Heart right ventricle (tissue), 16 donors: Measurements from ENCODE around the gene CD99L2. TPM values are rescaled to one million over a fixed set of nuclear protein-coding genes. Genes with fewer than 3 reads are reported as not detected.
"Not testable (repeated sequence)": the region's sequence is repeated elsewhere in the genome, so short reads cannot be mapped to it uniquely, and the experiment has no call there.

Experiments used
- ATAC-seq, 8 donors: fragments of 200-7000 bp; cut with Tn5 transposase; one replicate each; pipeline ENCODE4 v1.9.1; 2020; ENCODE audit warnings: mild to moderate bottlenecking in 8 of 8, moderate library complexity in 8 of 8, moderate number of reproducible peaks in 1 of 8
- DNase-seq, 2 donors: peaks; one replicate each; pipeline ENCODE4 v3.0.0-alpha.2; 2020
- H3K27ac ChIP-seq, 10 donors: fragments of 200-600 bp; sonication (generic) in 2 of 10; one replicate each; pipeline versions ENCODE4 v1.5.0 to v1.8.0; 2020 to 2022; ENCODE audit warnings: mild to moderate bottlenecking in 3 of 10
- H3K27me3 ChIP-seq, 7 donors: fragments of 200-600 bp; one replicate each; pipeline ENCODE4 v1.8.0; 2021 to 2022; ENCODE audit warnings: mild to moderate bottlenecking in 2 of 7
- H3K36me3 ChIP-seq, 9 donors: fragments of 200-600 bp; sonication (generic) in 1 of 9; one replicate each; pipeline versions ENCODE4 v1.5.0 to v1.8.0; 2020 to 2022; ENCODE audit warnings: mild to moderate bottlenecking in 2 of 9
- H3K4me1 ChIP-seq, 9 donors: fragments of 200-600 bp; sonication (generic) in 1 of 9; one replicate each; pipeline versions ENCODE4 v1.5.0 to v1.8.0; 2020 to 2022; ENCODE audit warnings: mild to moderate bottlenecking in 4 of 9
- H3K4me3 ChIP-seq, 10 donors: fragments of 200-600 bp; sonication (generic) in 2 of 10; one replicate each; pipeline versions ENCODE4 v1.5.0 to v1.8.0; 2020 to 2022; ENCODE audit warnings: mild to moderate bottlenecking in 7 of 10, moderate library complexity in 2 of 10
- H3K9me3 ChIP-seq, 11 donors: fragments of 200-600 bp in 10 of 11; sonication (generic) in 2 of 11; one replicate each; pipeline versions ENCODE4 v1.5.0 to v1.8.0; 2013 to 2022; ENCODE audit warnings: mild to moderate bottlenecking in 2 of 11, control low read depth in 1 of 11, moderate library complexity in 1 of 11
- WGBS, 2 donors: extraction: QIAGEN DNeasy Blood & Tissue Kit; methylation state at CpG; one replicate each; pipeline ENCODE4 v1.1.7; 2013; ENCODE audit warnings: inconsistent platforms in 1 of 2; 5-methylcytosine and 5-hydroxymethylcytosine counted together
- intact Hi-C, 10 donors: fragments of 100-400 bp; cut with DNase I; formaldehyde crosslinking; loops; one replicate each; pipeline versions ENCODE4 v1.11.1 to v1.14.2; 2022
- polyA plus RNA-seq, 2 donors: library from polyadenylated mRNA; stranded (reverse); fragments of 200-250 nt; gene quantifications; one replicate each; pipeline ENCODE4 v1.2.3, GENCODE V29; 2013
- total RNA-seq, 10 donors: library from RNA; stranded (reverse); fragmentation: NEBNext Ultra II Directional in 3 of 10; extraction: Animal tissue kit (Norgen Biotek cat#: 25700) in 3 of 10; gene quantifications; one replicate each; pipeline versions ENCODE4 v1.2.1 to v1.2.4, GENCODE V29; 2021 to 2023
- TF ChIP-seq, protein P1 (sequence below), 9 donors: fragments of 200-600 bp; sonication (generic) in 2 of 9; IDR thresholded peaks; one replicate each; pipeline versions ENCODE4 v1.5.0 to v1.8.0; 2021 to 2022; ENCODE audit warnings: antibody characterized with exemption in 9 of 9, mild to moderate bottlenecking in 5 of 9, moderate library complexity in 1 of 9
- donor health status: Arrhythmogenic right ventricular cardiomyopathy.
- donor health status: ischemic (EF 13 %, LVEDD 7.1; RV severe dilation, severe dysfunction).
- donor health status: healthy with polysubstance abuse.
- donor health status: DM: no; HTN: yes; CAD: no.
- donor health status: DM: no; HTN: no; CAD: no.
- donor health status: ischemic (EF 25% LVEDD 6.9; RV normal size, moderate dysfunction).
- donor health status: ischemic (EF 25% LVEDD 5.7; RV mildly dilated, moderate dysfunction).
- donor health status: healthy.
- donor health status: DM: yes; HTN: yes; CAD: no.
- donor health status: Ischemic cardiomyopathy.
- donor health status: ischemic (EF 35%, LVEDD 5.7; RV mildly dilated, moderate dysfunction).
- donor health status: nonischemic (EF 11% LVEDD 7.7; RV severe dilation, severe dysfunction).
- donor health status: DM: yes; HTN: yes; CAD: no.
- donor health status: PGD.
- donor health status: ischemic (EF 29% LVEDD 5.4; RV normal size, mild dysfunction).
- donor health status: nonischemic (EF 23%, LVEDD 6.1; RV moderate dilation, normal function).

CD99L2 gene
- total and polyA plus RNA-seq, 12 donors, result 32.6 to 122 (median 78.8) TPM

DNA sequence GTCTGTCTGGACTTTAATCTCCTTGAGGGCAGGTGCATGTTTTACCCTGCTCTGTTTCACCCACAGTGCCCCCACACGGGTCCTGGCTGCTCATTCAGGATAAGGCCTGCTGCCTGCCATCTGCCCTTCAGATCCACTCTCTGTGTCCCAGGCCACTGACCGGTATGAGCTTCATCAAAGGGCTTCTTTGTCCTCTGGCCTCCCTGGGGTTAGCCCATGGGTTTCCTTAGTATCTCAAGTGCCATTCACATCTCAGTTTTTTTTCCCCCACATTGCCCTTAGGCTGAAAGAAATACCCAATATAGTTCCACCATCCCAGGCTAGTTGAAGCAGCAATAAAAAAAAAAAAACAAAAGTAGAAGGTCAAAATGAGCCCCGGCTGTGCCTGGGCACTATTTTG is 9.3 kb downstream of the CD99L2 start:
- Histone ChIP-seq H3K9me3 (no peaks in the 10 kb centered on the region), H3K27me3 (no peaks in the 10 kb centered on the region), H3K4me3 (no peak overlapping the region), H3K27ac (no peak overlapping the region), H3K4me1 (peaks cover 0 to 5% (median 0%) of the 10 kb centered on the region in 9 donors), H3K36me3 (no peaks in the 10 kb centered on the region)
- no peak for DNase-seq
- 73 to 77% methylated on average over 3 of the region's 3 CpGs for WGBS, 2 donors
- TF ChIP-seq, protein P1, sequence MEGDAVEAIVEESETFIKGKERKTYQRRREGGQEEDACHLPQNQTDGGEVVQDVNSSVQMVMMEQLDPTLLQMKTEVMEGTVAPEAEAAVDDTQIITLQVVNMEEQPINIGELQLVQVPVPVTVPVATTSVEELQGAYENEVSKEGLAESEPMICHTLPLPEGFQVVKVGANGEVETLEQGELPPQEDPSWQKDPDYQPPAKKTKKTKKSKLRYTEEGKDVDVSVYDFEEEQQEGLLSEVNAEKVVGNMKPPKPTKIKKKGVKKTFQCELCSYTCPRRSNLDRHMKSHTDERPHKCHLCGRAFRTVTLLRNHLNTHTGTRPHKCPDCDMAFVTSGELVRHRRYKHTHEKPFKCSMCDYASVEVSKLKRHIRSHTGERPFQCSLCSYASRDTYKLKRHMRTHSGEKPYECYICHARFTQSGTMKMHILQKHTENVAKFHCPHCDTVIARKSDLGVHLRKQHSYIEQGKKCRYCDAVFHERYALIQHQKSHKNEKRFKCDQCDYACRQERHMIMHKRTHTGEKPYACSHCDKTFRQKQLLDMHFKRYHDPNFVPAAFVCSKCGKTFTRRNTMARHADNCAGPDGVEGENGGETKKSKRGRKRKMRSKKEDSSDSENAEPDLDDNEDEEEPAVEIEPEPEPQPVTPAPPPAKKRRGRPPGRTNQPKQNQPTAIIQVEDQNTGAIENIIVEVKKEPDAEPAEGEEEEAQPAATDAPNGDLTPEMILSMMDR (IDR thresholded peaks at IDR 0.05), result no peak
- intact Hi-C loops, result no loop called here
- ATAC-seq, result no peak

DNA sequence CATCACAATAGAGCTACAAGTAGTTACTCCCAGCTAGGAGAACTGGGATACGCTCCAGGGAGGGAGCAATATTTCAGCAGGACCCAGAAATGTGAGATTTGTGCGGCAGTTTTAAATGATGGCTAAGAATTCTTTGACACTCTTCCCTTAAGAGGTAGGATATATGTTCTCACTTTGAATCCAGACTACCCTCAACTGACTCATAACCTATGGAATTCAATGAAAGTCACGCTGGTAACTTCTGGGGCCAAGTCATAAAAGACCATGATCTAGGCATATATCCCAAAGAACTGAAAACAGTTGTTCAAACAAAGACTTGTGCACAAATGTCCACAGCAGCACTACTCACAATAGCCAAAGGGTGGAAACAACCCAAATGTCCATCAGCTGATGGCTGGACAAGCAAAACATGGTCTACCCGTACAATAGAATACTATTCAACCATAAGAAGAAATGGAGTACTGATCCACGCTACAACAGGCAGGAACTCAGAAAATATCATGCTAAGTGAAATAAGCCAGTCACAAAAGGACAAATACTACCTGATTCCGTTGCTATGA is 10.5 kb downstream of the CD99L2 start:
- Histone ChIP-seq H3K9me3 (no peaks in the 10 kb centered on the region), H3K27ac (no peak overlapping the region), H3K27me3 (no peaks in the 10 kb centered on the region), H3K4me1 (peaks cover 0 to 5% (median 0%) of the 10 kb centered on the region in 9 donors), H3K4me3 (no peak overlapping the region), H3K36me3 (no peaks in the 10 kb centered on the region)
- 99% methylated on average over 6 of the region's 6 CpGs for WGBS, 2 donors
- no peak for ATAC-seq
- TF ChIP-seq, protein P1 (IDR thresholded peaks at IDR 0.05), result no peak
- no peak for DNase-seq
- intact Hi-C loops, result no loop called here

DNA sequence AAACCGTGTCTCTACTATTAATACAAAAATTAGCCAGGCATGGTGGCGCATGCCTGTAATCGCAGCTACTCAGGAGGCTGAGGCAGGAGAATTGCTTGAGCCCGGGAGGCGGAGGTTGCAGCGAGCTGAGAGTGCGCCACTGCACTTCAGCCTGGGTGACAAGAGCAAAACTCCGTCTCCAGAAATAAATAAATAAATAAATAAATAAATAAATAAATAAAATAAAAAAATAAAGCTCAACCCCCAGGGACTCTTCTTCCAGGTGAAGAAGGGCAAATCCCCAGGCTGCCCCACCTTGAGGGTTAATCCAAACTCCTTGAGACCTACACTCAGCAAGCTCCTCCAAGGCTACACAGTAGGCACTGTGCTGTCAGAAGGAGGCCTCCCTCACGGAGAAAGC is 11.2 kb downstream of the CD99L2 start:
- intact Hi-C loops, H3K4me1 ChIP-seq: not testable (repeated sequence)

DNA sequence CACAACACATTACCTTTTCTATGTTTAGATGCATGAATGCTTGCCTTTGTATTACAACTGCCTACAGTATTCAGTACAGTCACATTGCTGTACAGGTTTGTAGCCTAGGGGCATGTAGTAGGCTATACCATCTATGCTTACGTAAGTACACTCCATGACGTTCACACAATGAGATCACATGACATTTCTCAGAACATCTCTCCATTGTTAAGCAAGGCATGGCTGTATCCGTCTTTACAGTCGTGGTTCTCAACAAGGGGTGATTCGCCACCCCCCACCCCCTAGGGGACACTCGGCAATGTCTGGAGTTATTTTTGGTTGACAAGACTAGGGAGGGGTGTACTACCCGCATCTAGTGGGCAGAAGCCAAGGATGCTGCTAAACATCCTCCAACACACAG is 12.1 kb downstream of the CD99L2 start:
- DNase-seq (no peak), ATAC-seq (no peak)
- intact Hi-C loops, result no loop called here
- Histone ChIP-seq H3K27me3 (no peaks in the 10 kb centered on the region), H3K4me3 (no peak overlapping the region), H3K36me3 (no peaks in the 10 kb centered on the region), H3K27ac (no peak overlapping the region), H3K9me3 (no peaks in the 10 kb centered on the region), H3K4me1 (peaks cover 0 to 5% (median 0%) of the 10 kb centered on the region in 9 donors)
- TF ChIP-seq, protein P1 (IDR thresholded peaks at IDR 0.05), result no peak
- 77 to 81% methylated on average over 7 of the region's 7 CpGs for WGBS, 2 donors

More for the DNA sequence above, 11.2 kb downstream of the CD99L2 start:
- not testable (repeated sequence) for H3K27me3 ChIP-seq, H3K4me3 ChIP-seq, DNase-seq, H3K36me3 ChIP-seq, H3K27ac ChIP-seq, H3K9me3 ChIP-seq, ATAC-seq
- WGBS, 2 donors, result 97 to 99% methylated on average over 9 of the region's 9 CpGs

DNA sequence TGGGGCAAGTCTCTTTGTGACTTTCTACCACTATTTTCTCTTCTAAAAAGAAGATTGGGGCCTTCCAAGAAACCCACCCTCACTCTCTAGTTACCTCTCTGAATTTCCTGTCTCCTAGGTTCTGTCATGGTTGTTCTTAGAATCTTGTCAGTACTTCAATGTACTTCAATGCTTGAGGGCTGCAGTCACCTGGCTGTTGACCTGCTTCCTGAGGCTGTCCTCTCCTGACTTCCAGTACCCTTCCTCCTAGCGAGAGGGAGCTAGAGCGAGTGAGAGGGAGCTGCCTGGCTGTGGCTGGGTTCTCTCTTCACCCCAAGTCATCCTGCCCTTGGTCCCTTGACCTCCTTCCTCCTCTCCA is 17.7 kb downstream of the CD99L2 start:
- ATAC-seq (no peak), DNase-seq (no peak)
- H3K4me1 ChIP-seq, result no peaks in the 10 kb centered on the region
- H3K27me3 ChIP-seq, result no peaks in the 10 kb centered on the region
- intact Hi-C loops, result no loop called here
- TF ChIP-seq, protein P1 (IDR thresholded peaks at IDR 0.05), result no peak
- H3K9me3 ChIP-seq, result no peaks in the 10 kb centered on the region
- H3K36me3 ChIP-seq, result no peaks in the 10 kb centered on the region
- WGBS, 2 donors, result 100% methylated on average over 2 of the region's 2 CpGs; no CpG with 5 or more reads in 1 of the 2 donors
- H3K27ac ChIP-seq, result no peak overlapping the region
- H3K4me3 ChIP-seq, result no peak overlapping the region
